GM23338 (cell line): ENCODE measurements around the gene TRA2B.

Experiments
- EZH2 ChIP-seq: fragments of 200-600 bp; sonication (generic); IDR thresholded peaks from one replicate; pipeline ENCODE4 v1.8.0; 2017; ENCODE audit warnings: antibody characterized with exemption, mild to moderate bottlenecking, low read depth; ENCODE audit not compliant: unreplicated experiment
- POLR2AphosphoS5 ChIP-seq: IDR thresholded peaks from 2 replicates; pipeline ENCODE4 v1.6.1; 2016; ENCODE audit warnings: antibody characterized with exemption, low read depth
- STAT1 ChIP-seq: IDR thresholded peaks from one replicate; pipeline ENCODE4 v1.6.1; 2016; ENCODE audit warnings: antibody characterized with exemption; ENCODE audit not compliant: unreplicated experiment
- TF ChIP-seq, protein P1 (sequence below), 2 experiments: fragments of 200-600 bp in 1 of 2; sonication (generic) in 1 of 2; conservative IDR thresholded peaks; 2 replicates each; pipeline versions ENCODE4 v1.5.1 to v1.6.1; 2016 to 2017; ENCODE audit warnings: antibody characterized with exemption in 2 of 2, low read depth in 2 of 2, mild to moderate bottlenecking in 2 of 2, moderate library complexity in 1 of 2
- TF ChIP-seq, protein P2 (sequence below): IDR thresholded peaks from one replicate; pipeline ENCODE4 v1.6.1; 2018; ENCODE audit warnings: antibody characterized with exemption; ENCODE audit not compliant: unreplicated experiment

DNA sequence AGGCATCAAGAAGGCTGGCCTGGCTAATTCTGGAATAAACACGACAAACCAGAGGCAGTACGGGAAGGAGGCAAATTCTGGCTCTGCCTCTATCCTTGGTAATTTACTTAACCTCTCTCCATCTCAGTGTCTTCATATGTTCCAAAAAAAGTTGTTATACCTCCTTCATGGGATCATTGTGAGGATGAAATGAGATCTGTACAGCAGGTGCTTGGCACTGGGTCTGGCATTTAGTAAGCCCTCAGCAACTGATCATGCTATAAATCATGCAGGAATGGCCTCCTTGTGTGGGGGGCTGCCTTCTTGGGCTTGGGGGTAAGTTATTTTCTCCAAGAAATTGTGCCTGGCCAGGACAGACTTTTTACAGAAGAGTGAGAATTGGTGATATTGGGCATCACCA is 38.3 kb upstream of the TRA2B start:
- TF ChIP-seq EZH2, result no peak
- TF ChIP-seq, protein P1, sequence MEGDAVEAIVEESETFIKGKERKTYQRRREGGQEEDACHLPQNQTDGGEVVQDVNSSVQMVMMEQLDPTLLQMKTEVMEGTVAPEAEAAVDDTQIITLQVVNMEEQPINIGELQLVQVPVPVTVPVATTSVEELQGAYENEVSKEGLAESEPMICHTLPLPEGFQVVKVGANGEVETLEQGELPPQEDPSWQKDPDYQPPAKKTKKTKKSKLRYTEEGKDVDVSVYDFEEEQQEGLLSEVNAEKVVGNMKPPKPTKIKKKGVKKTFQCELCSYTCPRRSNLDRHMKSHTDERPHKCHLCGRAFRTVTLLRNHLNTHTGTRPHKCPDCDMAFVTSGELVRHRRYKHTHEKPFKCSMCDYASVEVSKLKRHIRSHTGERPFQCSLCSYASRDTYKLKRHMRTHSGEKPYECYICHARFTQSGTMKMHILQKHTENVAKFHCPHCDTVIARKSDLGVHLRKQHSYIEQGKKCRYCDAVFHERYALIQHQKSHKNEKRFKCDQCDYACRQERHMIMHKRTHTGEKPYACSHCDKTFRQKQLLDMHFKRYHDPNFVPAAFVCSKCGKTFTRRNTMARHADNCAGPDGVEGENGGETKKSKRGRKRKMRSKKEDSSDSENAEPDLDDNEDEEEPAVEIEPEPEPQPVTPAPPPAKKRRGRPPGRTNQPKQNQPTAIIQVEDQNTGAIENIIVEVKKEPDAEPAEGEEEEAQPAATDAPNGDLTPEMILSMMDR (conservative IDR thresholded peaks at IDR 0.05; ENCODE audit: low read depth in 2 of 2), result no peak
- TF ChIP-seq, protein P2, sequence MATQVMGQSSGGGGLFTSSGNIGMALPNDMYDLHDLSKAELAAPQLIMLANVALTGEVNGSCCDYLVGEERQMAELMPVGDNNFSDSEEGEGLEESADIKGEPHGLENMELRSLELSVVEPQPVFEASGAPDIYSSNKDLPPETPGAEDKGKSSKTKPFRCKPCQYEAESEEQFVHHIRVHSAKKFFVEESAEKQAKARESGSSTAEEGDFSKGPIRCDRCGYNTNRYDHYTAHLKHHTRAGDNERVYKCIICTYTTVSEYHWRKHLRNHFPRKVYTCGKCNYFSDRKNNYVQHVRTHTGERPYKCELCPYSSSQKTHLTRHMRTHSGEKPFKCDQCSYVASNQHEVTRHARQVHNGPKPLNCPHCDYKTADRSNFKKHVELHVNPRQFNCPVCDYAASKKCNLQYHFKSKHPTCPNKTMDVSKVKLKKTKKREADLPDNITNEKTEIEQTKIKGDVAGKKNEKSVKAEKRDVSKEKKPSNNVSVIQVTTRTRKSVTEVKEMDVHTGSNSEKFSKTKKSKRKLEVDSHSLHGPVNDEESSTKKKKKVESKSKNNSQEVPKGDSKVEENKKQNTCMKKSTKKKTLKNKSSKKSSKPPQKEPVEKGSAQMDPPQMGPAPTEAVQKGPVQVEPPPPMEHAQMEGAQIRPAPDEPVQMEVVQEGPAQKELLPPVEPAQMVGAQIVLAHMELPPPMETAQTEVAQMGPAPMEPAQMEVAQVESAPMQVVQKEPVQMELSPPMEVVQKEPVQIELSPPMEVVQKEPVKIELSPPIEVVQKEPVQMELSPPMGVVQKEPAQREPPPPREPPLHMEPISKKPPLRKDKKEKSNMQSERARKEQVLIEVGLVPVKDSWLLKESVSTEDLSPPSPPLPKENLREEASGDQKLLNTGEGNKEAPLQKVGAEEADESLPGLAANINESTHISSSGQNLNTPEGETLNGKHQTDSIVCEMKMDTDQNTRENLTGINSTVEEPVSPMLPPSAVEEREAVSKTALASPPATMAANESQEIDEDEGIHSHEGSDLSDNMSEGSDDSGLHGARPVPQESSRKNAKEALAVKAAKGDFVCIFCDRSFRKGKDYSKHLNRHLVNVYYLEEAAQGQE, result no peak
- no peak for TF ChIP-seq POLR2AphosphoS5
- TF ChIP-seq STAT1, result no peak
